ENCODE measurements around the gene RAX2.
A peak's percentile ranks its signal among the peaks of the same experiment; 100 is the strongest.
"Not testable (repeated sequence)": the region's sequence is repeated elsewhere in the genome, so short reads cannot be mapped to it uniquely, and the experiment has no call there.

Gene RAX2

GRCh38 chr19:3778104-3778867 is 6.3 kb upstream of the RAX2 start:
- DNase-seq (ENCODE audit: low read depth in 1 of 2, low spot score in 1 of 2), result no peak

GRCh38 chr19:3776479-3777040 is 4.5 kb upstream of the RAX2 start:
- DNase-seq (ENCODE audit: low read depth in 1 of 2, low spot score in 1 of 2), result no peak

GRCh38 chr19:3775831-3776230 is 3.8 kb upstream of the RAX2 start:
- no peak for DNase-seq (ENCODE audit: low read depth in 1 of 2, low spot score in 1 of 2)

- no peak for DNase-seq (ENCODE audit: low read depth in 1 of 2, low spot score in 1 of 2)
These were observed 3.3 kb upstream of the RAX2 start for GRCh38 chr19:3775374-3775711.

- DNase-seq (ENCODE audit: low read depth in 1 of 2, low spot score in 1 of 2), result no peak
These were observed 2.8 kb upstream of the RAX2 start for GRCh38 chr19:3774621-3775373.

- no peak for DNase-seq (ENCODE audit: low read depth in 1 of 2, low spot score in 1 of 2)
These were observed 1.9 kb upstream of the RAX2 start for GRCh38 chr19:3773814-3774515.

GRCh38 chr19:3771000-3771905 is 775 bp downstream of the RAX2 start:
- no peak for DNase-seq (ENCODE audit: low read depth in 1 of 2, low spot score in 1 of 2)

GRCh38 chr19:3770136-3770999 is 1.7 kb downstream of the RAX2 start:
- DNase-seq (ENCODE audit: low read depth in 1 of 2, low spot score in 1 of 2), result no peak

- DNase-seq (ENCODE audit: low read depth in 1 of 2, low spot score in 1 of 2), result no peak
These were observed 2.5 kb downstream of the RAX2 start for GRCh38 chr19:3769494-3769893.

- no peak for DNase-seq (ENCODE audit: low read depth in 1 of 2, low spot score in 1 of 2)
These were observed 3.3 kb downstream of the RAX2 start for GRCh38 chr19:3768748-3769099.

- DNase-seq (ENCODE audit: low read depth in 1 of 2, low spot score in 1 of 2), result no peak
These were observed 3.8 kb downstream of the RAX2 start for GRCh38 chr19:3768015-3768747.

GRCh38 chr19:3767050-3767449 is 5.0 kb downstream of the RAX2 start:
- DNase-seq (ENCODE audit: low read depth in 1 of 2, low spot score in 1 of 2), result no peak

- no peak for DNase-seq (ENCODE audit: low read depth in 1 of 2, low spot score in 1 of 2)
These were observed 5.5 kb downstream of the RAX2 start for GRCh38 chr19:3766520-3766919.

GRCh38 chr19:3765757-3766156 is 6.3 kb downstream of the RAX2 start:
- not testable (repeated sequence) for DNase-seq (ENCODE audit: low read depth in 1 of 2, low spot score in 1 of 2)

GRCh38 chr19:3765121-3765520 is 6.9 kb downstream of the RAX2 start:
- DNase-seq (ENCODE audit: low read depth in 1 of 2, low spot score in 1 of 2), result no peak

GRCh38 chr19:3762501-3763459 is 9.2 kb downstream of the RAX2 start, which contains the start of gene MRPL54:
Gene MRPL54, plus strand, starts transcription at chr19:3762682. Its CDS starts 19 bp downstream, at chr19:3762701.
- peak; percentile 97 to 99 for DNase-seq (ENCODE audit: low read depth in 1 of 2, low spot score in 1 of 2)

- DNase-seq (ENCODE audit: low read depth in 1 of 2, low spot score in 1 of 2), result no peak
These were observed 9.9 kb downstream of the RAX2 start for GRCh38 chr19:3762130-3762473.
